PFSK-1 (cell line): Measurements from ENCODE around the gene RPS27L. TPM values are rescaled to one million over a fixed set of nuclear protein-coding genes. Genes with fewer than 3 reads are reported as not detected.
A peak's percentile ranks its signal among the peaks of the same experiment; 100 is the strongest.

ENCODE experiments used
- FOXP2 ChIP-seq: optimal IDR thresholded peaks from 2 replicates; pipeline ENCODE3; 2011; ENCODE audit warnings: borderline replicate concordance, control low read depth, inconsistent platforms; ENCODE audit not compliant: insufficient read depth; ENCODE audit errors: extremely low read length, extremely low read depth
- POLR2AphosphoS5 ChIP-seq: IDR thresholded peaks from 2 replicates; pipeline ENCODE4 v1.6.1; 2012; ENCODE audit warnings: low read depth, mild to moderate bottlenecking, control low read depth, low read length, moderate library complexity
- SIN3A ChIP-seq: IDR thresholded peaks from 2 replicates; pipeline ENCODE4 v1.6.1; 2012; ENCODE audit warnings: mild to moderate bottlenecking, low read length, moderate library complexity, borderline replicate concordance; ENCODE audit not compliant: insufficient read depth
- TAF1 ChIP-seq: IDR thresholded peaks from 2 replicates; pipeline ENCODE4 v1.6.1; 2012; ENCODE audit warnings: low read length, control low read depth, borderline replicate concordance; ENCODE audit not compliant: insufficient read depth
- polyA plus RNA-seq: library from polyadenylated mRNA; unstranded; fragments of >200 nt; gene quantifications from one replicate; pipeline ENCODE4 v1.2.1, GENCODE V29; 2012; ENCODE audit warnings: low read depth, missing spikeins; ENCODE audit not compliant: insufficient read length
- TF ChIP-seq, protein P1 (sequence below), 2 experiments: IDR thresholded peaks; 2 replicates each; pipeline versions ENCODE4 v1.6.1 to v1.8.0; 2011 to 2012; ENCODE audit warnings: low read depth in 2 of 2, low read length in 2 of 2, control low read depth in 1 of 2, inconsistent platforms in 1 of 2, mild to moderate bottlenecking in 1 of 2, moderate library complexity in 1 of 2; ENCODE audit not compliant: insufficient read depth in 1 of 2

Gene RPS27L
- polyA plus RNA-seq: 27.2 TPM

DNA sequence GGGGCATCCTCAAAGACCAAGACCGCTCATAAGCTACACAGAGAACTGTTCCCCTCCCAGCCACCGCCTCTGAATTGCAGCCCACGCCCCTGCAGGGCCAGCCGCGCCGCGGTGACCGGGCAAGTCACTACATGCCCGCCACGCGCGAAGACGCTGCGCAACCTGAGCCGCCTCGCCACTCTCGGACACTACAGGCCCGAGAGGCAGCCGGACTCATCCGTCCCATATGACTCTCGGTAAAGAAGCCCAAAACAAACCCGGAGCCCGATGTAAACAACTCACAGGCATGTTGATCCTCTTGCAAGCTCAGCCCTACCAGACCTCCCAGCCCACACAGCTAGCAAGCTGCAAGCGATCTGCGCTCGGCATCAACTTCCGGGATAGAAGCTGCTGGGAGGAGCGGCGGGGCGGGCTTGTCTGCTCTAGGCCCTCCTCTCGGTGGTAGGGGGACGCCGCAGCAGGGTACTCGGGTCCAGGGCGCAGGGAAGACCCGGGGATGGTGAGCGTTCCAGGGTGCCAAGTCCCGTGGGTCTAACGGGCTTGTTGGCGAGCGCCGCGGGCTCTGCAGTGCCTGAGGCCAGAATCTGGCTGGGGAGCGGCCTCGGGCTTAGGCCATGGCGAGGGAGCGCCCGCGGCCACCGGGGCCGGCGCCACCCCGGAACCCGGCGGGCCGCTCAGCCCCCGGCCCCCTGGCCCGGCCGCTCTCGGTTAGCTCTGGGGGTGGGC, at the start of gene RPS27L:
TSS of gene RPS27L (minus strand) at position 360 of the 726 bp plus-strand sequence. CDS start at position 288, 72 bp downstream.
- TF ChIP-seq TAF1 (peak; percentile 94), POLR2AphosphoS5 (peak; percentile 92), FOXP2 (peak; percentile 93), SIN3A (peak; percentile 96)
- TF ChIP-seq, protein P1, sequence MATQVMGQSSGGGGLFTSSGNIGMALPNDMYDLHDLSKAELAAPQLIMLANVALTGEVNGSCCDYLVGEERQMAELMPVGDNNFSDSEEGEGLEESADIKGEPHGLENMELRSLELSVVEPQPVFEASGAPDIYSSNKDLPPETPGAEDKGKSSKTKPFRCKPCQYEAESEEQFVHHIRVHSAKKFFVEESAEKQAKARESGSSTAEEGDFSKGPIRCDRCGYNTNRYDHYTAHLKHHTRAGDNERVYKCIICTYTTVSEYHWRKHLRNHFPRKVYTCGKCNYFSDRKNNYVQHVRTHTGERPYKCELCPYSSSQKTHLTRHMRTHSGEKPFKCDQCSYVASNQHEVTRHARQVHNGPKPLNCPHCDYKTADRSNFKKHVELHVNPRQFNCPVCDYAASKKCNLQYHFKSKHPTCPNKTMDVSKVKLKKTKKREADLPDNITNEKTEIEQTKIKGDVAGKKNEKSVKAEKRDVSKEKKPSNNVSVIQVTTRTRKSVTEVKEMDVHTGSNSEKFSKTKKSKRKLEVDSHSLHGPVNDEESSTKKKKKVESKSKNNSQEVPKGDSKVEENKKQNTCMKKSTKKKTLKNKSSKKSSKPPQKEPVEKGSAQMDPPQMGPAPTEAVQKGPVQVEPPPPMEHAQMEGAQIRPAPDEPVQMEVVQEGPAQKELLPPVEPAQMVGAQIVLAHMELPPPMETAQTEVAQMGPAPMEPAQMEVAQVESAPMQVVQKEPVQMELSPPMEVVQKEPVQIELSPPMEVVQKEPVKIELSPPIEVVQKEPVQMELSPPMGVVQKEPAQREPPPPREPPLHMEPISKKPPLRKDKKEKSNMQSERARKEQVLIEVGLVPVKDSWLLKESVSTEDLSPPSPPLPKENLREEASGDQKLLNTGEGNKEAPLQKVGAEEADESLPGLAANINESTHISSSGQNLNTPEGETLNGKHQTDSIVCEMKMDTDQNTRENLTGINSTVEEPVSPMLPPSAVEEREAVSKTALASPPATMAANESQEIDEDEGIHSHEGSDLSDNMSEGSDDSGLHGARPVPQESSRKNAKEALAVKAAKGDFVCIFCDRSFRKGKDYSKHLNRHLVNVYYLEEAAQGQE (IDR thresholded peaks at IDR 0.05; ENCODE audit: insufficient read depth in 1 of 2, low read depth in 2 of 2, low read length in 2 of 2): peak in 1 of 2 experiments; percentile 72; a peak in 2 of 4 replicates

DNA sequence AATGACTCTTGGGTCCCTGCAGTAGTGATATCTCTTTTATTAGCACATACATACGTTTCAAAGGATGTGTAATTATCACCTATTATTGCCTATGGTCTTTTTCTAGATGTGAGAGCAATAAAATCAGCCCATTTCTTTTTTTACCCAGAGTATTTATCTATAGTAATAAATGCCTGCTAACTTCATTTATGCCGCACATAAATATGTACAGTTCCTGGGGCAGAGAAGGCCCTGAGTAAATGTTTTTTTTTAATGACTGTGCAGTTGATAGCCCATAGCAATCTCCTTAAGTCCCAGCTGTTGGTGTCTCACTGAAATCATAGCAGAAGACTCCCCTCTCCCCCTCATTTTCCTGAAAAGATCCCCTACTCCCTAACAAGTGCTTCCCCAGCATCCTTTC, 48.8 kb upstream of the RPS27L start:
- TF ChIP-seq POLR2AphosphoS5: no peak
- TF ChIP-seq FOXP2: no peak
- TF ChIP-seq SIN3A: no peak
- no peak for TF ChIP-seq TAF1
- TF ChIP-seq, protein P1 (IDR thresholded peaks at IDR 0.05; ENCODE audit: insufficient read depth in 1 of 2, low read depth in 2 of 2, low read length in 2 of 2): no peak

DNA sequence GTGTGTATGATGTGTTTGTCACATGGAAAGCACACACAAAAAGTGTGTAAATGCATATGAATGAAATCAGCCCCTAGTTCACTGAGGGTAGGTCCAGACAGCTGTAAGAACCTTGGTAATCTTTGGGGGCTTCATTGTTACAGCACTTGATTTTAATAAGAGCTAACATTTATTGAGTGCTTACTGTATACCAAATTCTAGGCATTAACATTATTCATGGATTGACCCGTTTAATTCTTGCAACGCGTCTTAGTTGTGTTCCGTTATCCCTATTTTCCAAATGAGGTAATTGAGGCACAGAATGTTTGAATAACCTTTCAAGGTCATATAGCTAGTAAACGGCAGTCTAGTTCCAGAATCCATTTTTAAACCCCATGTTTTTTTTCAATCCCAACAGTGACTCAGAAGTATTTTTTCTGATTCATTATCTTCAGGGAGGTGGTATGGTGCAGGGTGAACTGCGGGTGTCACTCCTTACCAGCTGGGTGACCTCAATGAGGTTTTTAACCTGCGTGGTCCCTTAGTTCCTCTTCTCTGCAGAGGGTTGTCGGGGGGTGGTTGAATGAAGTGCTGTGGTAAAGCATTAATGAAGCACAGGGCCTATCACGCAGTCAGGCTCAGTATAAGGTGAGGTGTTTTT, 46.3 kb upstream of the RPS27L start:
- TF ChIP-seq FOXP2: no peak
- TF ChIP-seq TAF1: no peak
- TF ChIP-seq POLR2AphosphoS5: no peak
- TF ChIP-seq, protein P1 (IDR thresholded peaks at IDR 0.05; ENCODE audit: insufficient read depth in 1 of 2, low read depth in 2 of 2, low read length in 2 of 2): no peak
- TF ChIP-seq SIN3A: no peak

DNA sequence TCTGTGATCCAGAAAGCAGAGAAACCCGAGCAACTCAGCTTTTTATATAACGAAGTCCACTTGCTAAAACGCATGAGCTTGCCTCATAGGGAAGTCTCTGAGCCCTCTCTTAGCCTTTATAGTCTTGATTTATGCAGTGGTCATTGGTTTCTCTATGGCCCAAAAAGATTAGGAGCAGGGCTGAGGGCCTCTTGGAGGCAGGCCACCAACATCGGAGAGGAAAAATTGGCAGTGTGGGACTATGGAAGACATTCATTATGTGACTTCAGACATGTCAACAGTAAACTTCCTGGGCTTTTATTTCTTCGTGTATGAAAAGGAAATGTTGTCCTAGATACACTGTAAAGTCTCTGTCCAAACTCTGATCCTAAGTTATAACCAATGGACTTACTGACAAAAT, 45.6 kb upstream of the RPS27L start:
- TF ChIP-seq TAF1 (no peak), POLR2AphosphoS5 (no peak), FOXP2 (no peak), SIN3A (no peak)
- TF ChIP-seq, protein P1 (IDR thresholded peaks at IDR 0.05; ENCODE audit: insufficient read depth in 1 of 2, low read depth in 2 of 2, low read length in 2 of 2): no peak
